Hepatic stellate cell (primary cell): Measurements from ENCODE around the gene NPC1.
A peak's percentile ranks its signal among the peaks of the same experiment; 100 is the strongest.
"Not testable (repeated sequence)": the region's sequence is repeated elsewhere in the genome, so short reads cannot be mapped to it uniquely, and the experiment has no call there.

Experiments
- DNase-seq: peaks from one replicate; pipeline ENCODE4 v3.0.0; 2011; ENCODE audit warnings: low spot score

NPC1 gene

GRCh38 chr18:23586249-23587196, at the start of gene NPC1:
Gene NPC1 (minus strand): TSS chr18:23586506. CDS start chr18:23586343, 163 bp downstream.
- DNase-seq = peak; percentile 92

GRCh38 chr18:23636071-23636399, 49.7 kb upstream of the NPC1 start:
- no peak for DNase-seq

GRCh38 chr18:23635283-23636070, 49.2 kb upstream of the NPC1 start:
- DNase-seq = no peak

- DNase-seq = no peak
Observed at GRCh38 chr18:23634692-23635091, 48.4 kb upstream of the NPC1 start.

GRCh38 chr18:23632615-23633014, 46.3 kb upstream of the NPC1 start:
- DNase-seq = no peak

GRCh38 chr18:23631746-23632145, 45.4 kb upstream of the NPC1 start:
- DNase-seq = no peak

GRCh38 chr18:23631312-23631711, 45.0 kb upstream of the NPC1 start:
- no peak for DNase-seq

GRCh38 chr18:23629444-23629946, 43.2 kb upstream of the NPC1 start:
- no peak for DNase-seq

GRCh38 chr18:23627970-23628369, 41.7 kb upstream of the NPC1 start:
- DNase-seq = no peak

- DNase-seq = peak; percentile 56
Observed at GRCh38 chr18:23627321-23627720, 41.0 kb upstream of the NPC1 start.

GRCh38 chr18:23626451-23627279, 40.4 kb upstream of the NPC1 start:
- no peak for DNase-seq

GRCh38 chr18:23623040-23623439, 36.7 kb upstream of the NPC1 start:
- DNase-seq = no peak

- peak; percentile 24 for DNase-seq
Observed at GRCh38 chr18:23619388-23619881, 33.1 kb upstream of the NPC1 start.

- DNase-seq = no peak
Observed at GRCh38 chr18:23618862-23619387, 32.6 kb upstream of the NPC1 start.

GRCh38 chr18:23617412-23618014, 31.2 kb upstream of the NPC1 start:
- no peak for DNase-seq

GRCh38 chr18:23616258-23616657, 30.0 kb upstream of the NPC1 start:
- DNase-seq = no peak

- no peak for DNase-seq
Observed at GRCh38 chr18:23614891-23615290, 28.6 kb upstream of the NPC1 start.

GRCh38 chr18:23614413-23614812, 28.1 kb upstream of the NPC1 start:
- no peak for DNase-seq

- not testable (repeated sequence) for DNase-seq
Observed at GRCh38 chr18:23613091-23613475, 26.8 kb upstream of the NPC1 start.

GRCh38 chr18:23612434-23613090, 26.3 kb upstream of the NPC1 start:
- no peak for DNase-seq
